Caco-2 (cell line): ENCODE data around the gene BEST1. TPM values are rescaled to one million over a fixed set of nuclear protein-coding genes. Genes with fewer than 3 reads are reported as not detected.

ENCODE experiments used
- BruUV-seq: library from RNA; stranded (reverse); fragments of 400-500 nt; replicated peaks from 2 replicates; lab custom pipeline; 2021; lab: Mats Ljungman, UMichigan
- CTCF ChIA-PET: fragments of 300-600 bp; sonication (Branson Sonifier 250); formaldehyde crosslinking; loops from one replicate; lab custom pipeline; 2022; ENCODE audit warnings: antibody characterized with exemption; lab: Charles Lee
- POLR2A ChIA-PET: fragments of 300-600 bp; sonication (Branson Sonifier 250); formaldehyde crosslinking; loops from one replicate; lab custom pipeline; 2022; ENCODE audit warnings: antibody characterized with exemption; lab: Charles Lee
- DNase-seq, 2 experiments: peaks; one replicate each; pipeline versions ENCODE4 v3.0.0 to v3.0.0-alpha.2; 2020 to 2022
- H3K27me3 ChIP-seq: replicated peaks from 2 replicates; pipeline ENCODE4 v1.6.0; 2011; ENCODE audit warnings: low read length; ENCODE audit not compliant: control insufficient read depth, insufficient read depth
- H3K36me3 ChIP-seq: 2 replicates; pipeline ENCODE4 v1.5.1; 2011; ENCODE audit warnings: low read length; ENCODE audit not compliant: control insufficient read depth, insufficient read depth
- H3K4me1 ChIP-seq: fragments of 250-450 bp; sonication (Bioruptor Pico); 2 replicates; pipeline ENCODE4 v1.5.1; 2020; ENCODE audit warnings: mild to moderate bottlenecking
- H3K4me3 ChIP-seq: 2 replicates; pipeline ENCODE4 v1.5.1; 2011; ENCODE audit warnings: low read depth, mild to moderate bottlenecking, control low read depth, low read length
- H3K9me3 ChIP-seq: fragments of 250-450 bp; sonication (Bioruptor Pico); 2 replicates; pipeline ENCODE4 v1.5.1; 2020; ENCODE audit warnings: mild to moderate bottlenecking, moderate library complexity
- H3K27ac Mint-ChIP-seq: one replicate; pipeline ENCODE4 v1.8.0; 2022; ENCODE audit warnings: mixed read lengths; ENCODE audit not compliant: unreplicated experiment
- H3K27me3 Mint-ChIP-seq: one replicate; pipeline ENCODE4 v1.8.0; 2022; ENCODE audit warnings: mixed read lengths; ENCODE audit not compliant: insufficient read depth, unreplicated experiment
- H3K36me3 Mint-ChIP-seq: one replicate; pipeline ENCODE4 v1.8.0; 2022; ENCODE audit warnings: mild to moderate bottlenecking, mixed read lengths; ENCODE audit not compliant: insufficient read depth, unreplicated experiment
- H3K4me1 Mint-ChIP-seq: one replicate; pipeline ENCODE4 v1.8.0; 2022; ENCODE audit warnings: low read depth, mixed read lengths; ENCODE audit not compliant: unreplicated experiment
- H3K4me3 Mint-ChIP-seq: one replicate; pipeline ENCODE4 v1.8.0; 2022; ENCODE audit warnings: mild to moderate bottlenecking, moderate library complexity, mixed read lengths; ENCODE audit not compliant: unreplicated experiment
- H3K9me3 Mint-ChIP-seq: one replicate; pipeline ENCODE4 v1.8.0; 2022; ENCODE audit warnings: mixed read lengths; ENCODE audit not compliant: unreplicated experiment
- intact Hi-C: fragments of 100-400 bp; cut with micrococcal nuclease; formaldehyde crosslinking; loops from one replicate; pipeline ENCODE4 v1.10.0; 2022; ENCODE audit not compliant: unreplicated experiment
- total RNA-seq: library from RNA; stranded (reverse); gene quantifications from 2 replicates; pipeline ENCODE4 v1.2.3, GENCODE V29; 2022
- TF ChIP-seq, protein P1 (sequence below), 2 experiments: fragments of 200-600 bp in 1 of 2; IDR thresholded peaks; 1 replicate in 1 of 2; 2 replicates in 1 of 2; pipeline versions ENCODE4 v1.5.1 to v1.8.0; 2011 to 2022; ENCODE audit warnings: antibody characterized with exemption in 1 of 2, control low read depth in 1 of 2, inconsistent platforms in 1 of 2, low read depth in 1 of 2, low read length in 1 of 2, mild to moderate bottlenecking in 1 of 2, moderate library complexity in 1 of 2; ENCODE audit not compliant: insufficient read depth in 1 of 2, severe bottlenecking in 1 of 2, unreplicated experiment in 1 of 2

BEST1 gene
- total RNA-seq, 1 experiment from 2014 or later, result 6.7 TPM

- Histone ChIP-seq H3K36me3 (no peaks in the 10 kb centered on the region), H3K27me3 (no peaks in the 10 kb centered on the region), H3K9me3 (no peaks in the 10 kb centered on the region), H3K4me3 (no peak overlapping the region), H3K4me1 (0 out of 2 replicates have a peak, but pooled peaks cover 13% of the 10 kb centered on the region)
- intact Hi-C loops, result no loop called here
- BruUV-seq, result no TSS peak
- TF ChIP-seq, protein P1, sequence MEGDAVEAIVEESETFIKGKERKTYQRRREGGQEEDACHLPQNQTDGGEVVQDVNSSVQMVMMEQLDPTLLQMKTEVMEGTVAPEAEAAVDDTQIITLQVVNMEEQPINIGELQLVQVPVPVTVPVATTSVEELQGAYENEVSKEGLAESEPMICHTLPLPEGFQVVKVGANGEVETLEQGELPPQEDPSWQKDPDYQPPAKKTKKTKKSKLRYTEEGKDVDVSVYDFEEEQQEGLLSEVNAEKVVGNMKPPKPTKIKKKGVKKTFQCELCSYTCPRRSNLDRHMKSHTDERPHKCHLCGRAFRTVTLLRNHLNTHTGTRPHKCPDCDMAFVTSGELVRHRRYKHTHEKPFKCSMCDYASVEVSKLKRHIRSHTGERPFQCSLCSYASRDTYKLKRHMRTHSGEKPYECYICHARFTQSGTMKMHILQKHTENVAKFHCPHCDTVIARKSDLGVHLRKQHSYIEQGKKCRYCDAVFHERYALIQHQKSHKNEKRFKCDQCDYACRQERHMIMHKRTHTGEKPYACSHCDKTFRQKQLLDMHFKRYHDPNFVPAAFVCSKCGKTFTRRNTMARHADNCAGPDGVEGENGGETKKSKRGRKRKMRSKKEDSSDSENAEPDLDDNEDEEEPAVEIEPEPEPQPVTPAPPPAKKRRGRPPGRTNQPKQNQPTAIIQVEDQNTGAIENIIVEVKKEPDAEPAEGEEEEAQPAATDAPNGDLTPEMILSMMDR (IDR thresholded peaks at IDR 0.05; ENCODE audit: insufficient read depth in 1 of 2, low read depth in 1 of 2, low read length in 1 of 2, severe bottlenecking in 1 of 2, unreplicated experiment in 1 of 2), result no peak
- Mint-ChIP-seq H3K4me1 (no peaks in the 10 kb centered on the region), H3K4me3 (no peak overlapping the region), H3K36me3 (peaks cover 29% of the 10 kb centered on the region), H3K27me3 (no peaks in the 10 kb centered on the region), H3K27ac (no peak overlapping the region), H3K9me3 (no peaks in the 10 kb centered on the region)
- ChIA-PET CTCF (no interaction called here), POLR2A (no interaction called here)
- DNase-seq, result peak in 1 of 2 experiments; percentile 14
Observed at GRCh38 chr11:61957021-61957770, 7.0 kb downstream of the BEST1 start.

DNA sequence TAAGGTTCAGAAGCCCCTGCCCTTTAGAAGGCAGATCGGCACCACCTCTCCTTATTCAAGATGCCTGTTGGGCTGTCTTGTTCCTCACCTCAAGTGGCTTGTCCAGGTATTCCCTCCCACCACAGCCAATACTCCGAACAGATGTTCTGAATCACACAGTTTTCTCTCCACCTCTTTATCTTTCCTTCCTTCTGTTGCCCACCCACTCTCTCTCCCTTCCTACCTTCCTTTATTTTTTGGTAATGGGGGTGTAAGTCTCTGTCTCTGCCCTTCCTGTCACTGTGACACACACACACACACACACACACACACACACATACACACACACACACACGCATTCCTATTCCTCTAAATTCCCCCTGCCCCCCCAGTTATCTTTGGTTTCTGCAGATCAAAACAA is 8.4 kb downstream of the BEST1 start:
- ChIA-PET POLR2A (interaction anchor here (0.6 to 0.8 kb wide), 2 partner anchors 9 to 22 kb away, joined by 3 to 5 read pairs; partner anchors contain the start of gene FTH1), CTCF (interaction anchor here (0.7 to 1.1 kb wide), 2 partner anchors 9 to 150 kb away, joined by 5 to 8 read pairs; no protein-coding TSS in a partner anchor)
- Mint-ChIP-seq H3K9me3 (no peaks in the 10 kb centered on the region), H3K4me3 (no peak overlapping the region), H3K27me3 (no peaks in the 10 kb centered on the region), H3K27ac (peak overlapping the region; percentile 73), H3K36me3 (peaks cover 42% of the 10 kb centered on the region), H3K4me1 (no peaks in the 10 kb centered on the region)
- BruUV-seq, result no TSS peak
- intact Hi-C loops, result no loop called here
- no peaks in the 10 kb centered on the region for H3K27me3 ChIP-seq
- no peaks in the 10 kb centered on the region for H3K9me3 ChIP-seq
- no peak overlapping the region for H3K4me3 ChIP-seq
- peak in 1 of 2 experiments; percentile 15 for DNase-seq
- no peaks in the 10 kb centered on the region for H3K36me3 ChIP-seq
- TF ChIP-seq, protein P1 (IDR thresholded peaks at IDR 0.05; ENCODE audit: insufficient read depth in 1 of 2, low read depth in 1 of 2, low read length in 1 of 2, severe bottlenecking in 1 of 2, unreplicated experiment in 1 of 2), result no peak
- peaks cover 13% of the 10 kb centered on the region; the same call in 1 of the 2 replicates for H3K4me1 ChIP-seq

GRCh38 chr11:61959114-61959513 is 9.0 kb downstream of the BEST1 start:
- peak overlapping the region; percentile 73 for H3K27ac Mint-ChIP-seq

More at GRCh38 chr11:61959114-61959513, 9.0 kb downstream of the BEST1 start:
- H3K4me3 ChIP-seq, result no peak overlapping the region
- H3K36me3 Mint-ChIP-seq, result peaks cover 47% of the 10 kb centered on the region
- H3K27me3 ChIP-seq, result no peaks in the 10 kb centered on the region
- no peaks in the 10 kb centered on the region for H3K27me3 Mint-ChIP-seq
- peak in 1 of 2 experiments; percentile 29 for DNase-seq
- intact Hi-C loops, result no loop called here
- no peaks in the 10 kb centered on the region for H3K9me3 ChIP-seq
- BruUV-seq, result no TSS peak
- POLR2A ChIA-PET, result interaction anchor here (0.5 to 0.8 kb wide), 3 partner anchors 9 to 522 kb away, joined by 3 to 8 read pairs (median 5); partner anchors contain the start of gene FTH1
- peaks cover 4% of the 10 kb centered on the region; the same call in 1 of the 2 replicates for H3K36me3 ChIP-seq
- TF ChIP-seq, protein P1 (IDR thresholded peaks at IDR 0.05; ENCODE audit: insufficient read depth in 1 of 2, low read depth in 1 of 2, low read length in 1 of 2, severe bottlenecking in 1 of 2, unreplicated experiment in 1 of 2), result no peak
- CTCF ChIA-PET, result interaction anchor here (0.6 to 1.2 kb wide), 4 partner anchors 10 to 149 kb away, joined by 3 to 8 read pairs (median 5); no protein-coding TSS in a partner anchor
- no peaks in the 10 kb centered on the region for H3K4me1 Mint-ChIP-seq
- H3K9me3 Mint-ChIP-seq, result no peaks in the 10 kb centered on the region
- H3K4me3 Mint-ChIP-seq, result no peak overlapping the region
- H3K4me1 ChIP-seq, result peaks cover 13% of the 10 kb centered on the region; the same call in 1 of the 2 replicates
